MM.1S (cell line): Measurements from ENCODE around the gene GYPE.
"Not testable (repeated sequence)": the region's sequence is repeated elsewhere in the genome, so short reads cannot be mapped to it uniquely, and the experiment has no call there.

Source experiments
- DNase-seq: peaks from one replicate; pipeline ENCODE4 v3.0.0-alpha.2; 2015
- H2AFZ ChIP-seq: fragments of 300-600 bp; sonication (generic); 2 replicates; pipeline ENCODE4 v1.6.0; 2016; ENCODE audit warnings: antibody characterized with exemption, low read length
- H3F3A ChIP-seq: fragments of 300-600 bp; sonication (generic); 2 replicates; pipeline ENCODE4 v1.6.1; 2016; ENCODE audit warnings: mild to moderate bottlenecking, antibody characterized with exemption, low read length, moderate library complexity, mixed read lengths; ENCODE audit not compliant: insufficient read depth
- H3K27ac ChIP-seq: fragments of 300-600 bp; sonication (generic); 2 replicates; pipeline ENCODE4 v1.5.1; 2016; ENCODE audit warnings: mild to moderate bottlenecking, low read length
- H3K27me3 ChIP-seq: fragments of 300-600 bp; sonication (generic); replicated peaks from 2 replicates; pipeline ENCODE4 v1.6.0; 2016; ENCODE audit warnings: low read length; ENCODE audit not compliant: insufficient read depth
- H3K36me3 ChIP-seq: fragments of 300-600 bp; sonication (generic); replicated peaks from 2 replicates; pipeline ENCODE4 v1.6.1; 2016; ENCODE audit warnings: mild to moderate bottlenecking, low read length, mixed read lengths; ENCODE audit not compliant: insufficient read depth
- H3K4me1 ChIP-seq: fragments of 300-600 bp; sonication (generic); 2 replicates; pipeline ENCODE4 v1.6.1; 2016; ENCODE audit warnings: low read length, mixed read lengths
- H3K4me2 ChIP-seq: fragments of 300-600 bp; sonication (generic); 2 replicates; pipeline ENCODE4 v1.6.0; 2016; ENCODE audit warnings: low read depth, low read length
- H3K4me3 ChIP-seq: fragments of 300-600 bp; sonication (generic); 2 replicates; pipeline ENCODE4 v1.5.1; 2016; ENCODE audit warnings: low read length, mixed read lengths
- H3K79me2 ChIP-seq: fragments of 300-600 bp; sonication (generic); 2 replicates; pipeline ENCODE4 v1.6.1; 2016; ENCODE audit warnings: mixed run types, low read length, mixed read lengths
- H3K9ac ChIP-seq: fragments of 300-600 bp; sonication (generic); 2 replicates; pipeline ENCODE4 v1.6.1; 2016; ENCODE audit warnings: low read length, mixed read lengths
- H3K9me2 ChIP-seq: fragments of 300-600 bp; sonication (generic); replicated peaks from 2 replicates; pipeline ENCODE4 v1.6.1; 2016; ENCODE audit warnings: mild to moderate bottlenecking, low read length, mixed read lengths; ENCODE audit not compliant: insufficient read depth
- H3K9me3 ChIP-seq: fragments of 300-600 bp; sonication (generic); replicated peaks from 2 replicates; pipeline ENCODE4 v1.6.1; 2016; ENCODE audit warnings: mild to moderate bottlenecking, low read length, mixed read lengths; ENCODE audit not compliant: insufficient read depth
- H4K20me1 ChIP-seq: fragments of 300-600 bp; sonication (generic); 2 replicates; pipeline ENCODE4 v1.6.1; 2016; ENCODE audit warnings: mild to moderate bottlenecking, low read length, moderate library complexity, mixed read lengths; ENCODE audit not compliant: insufficient read depth
- EZH2 ChIP-seq: fragments of 300-600 bp; sonication (generic); optimal IDR thresholded peaks from 2 replicates; pipeline ENCODE3; 2017; ENCODE audit warnings: low read depth, mild to moderate bottlenecking, antibody characterized with exemption, low read length, mixed read lengths
- EZH2phosphoT487 ChIP-seq: fragments of 300-600 bp; sonication (generic); IDR thresholded peaks from 2 replicates; pipeline ENCODE4 v1.6.1; 2018; ENCODE audit warnings: antibody characterized with exemption, low read length
- TF ChIP-seq, protein P1 (sequence below): fragments of 300-600 bp; sonication (generic); IDR thresholded peaks from 2 replicates; pipeline ENCODE4 v1.5.1; 2016; ENCODE audit warnings: antibody characterized with exemption, low read length, mixed read lengths

The GYPE gene

DNA sequence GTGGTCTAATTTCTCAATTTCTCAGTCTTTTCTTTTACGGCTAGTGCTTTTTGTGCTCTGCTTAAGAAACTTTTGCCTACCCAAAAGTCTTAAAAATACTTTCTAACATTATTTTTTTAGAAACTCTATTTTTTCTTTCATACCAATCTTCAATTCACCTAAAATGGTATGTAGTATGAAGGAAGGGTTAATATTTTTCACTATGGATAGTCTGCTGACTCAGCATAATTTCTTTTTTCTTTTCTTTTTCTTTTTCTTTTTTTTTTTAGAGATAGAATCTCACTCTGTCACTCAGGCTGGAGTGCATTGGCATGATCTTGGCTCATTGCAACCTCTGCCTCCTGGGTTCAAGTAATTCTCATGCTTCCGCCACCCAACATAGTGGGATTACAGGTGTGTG lies 34.2 kb upstream of the GYPE start:
- Histone ChIP-seq H3F3A (no peaks in the 10 kb centered on the region), H3K27ac (no peak overlapping the region)

DNA sequence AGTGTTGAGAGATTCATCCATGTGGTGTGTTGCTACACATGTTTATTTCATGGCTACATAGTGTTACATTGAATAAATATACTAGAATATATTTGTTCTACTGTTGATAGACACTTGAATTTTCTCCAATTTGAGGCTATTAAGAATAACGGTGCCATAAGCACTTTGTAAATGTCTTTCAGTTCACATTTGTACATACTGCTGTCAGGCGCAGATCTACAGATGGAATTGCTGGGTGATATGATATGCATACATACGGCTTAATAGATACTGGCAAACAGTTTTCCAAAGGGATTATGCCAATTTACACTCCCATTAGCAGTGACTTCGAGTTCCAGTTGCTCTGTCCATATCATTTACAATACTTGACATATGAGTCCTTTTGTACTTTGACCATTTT lies 33.5 kb upstream of the GYPE start:
- not testable (repeated sequence) for H3K4me2 ChIP-seq, H3F3A ChIP-seq, DNase-seq, H3K9ac ChIP-seq, H4K20me1 ChIP-seq, H3K27ac ChIP-seq, H3K4me3 ChIP-seq, H3K9me3 ChIP-seq, H3K27me3 ChIP-seq, H3K79me2 ChIP-seq, H3K36me3 ChIP-seq, H2AFZ ChIP-seq, H3K9me2 ChIP-seq, H3K4me1 ChIP-seq

More for the DNA sequence above, 34.2 kb upstream of the GYPE start:
- Histone ChIP-seq H3K4me3 (no peak overlapping the region), H3K4me2 (no peak overlapping the region), H3K36me3 (no peaks in the 10 kb centered on the region), H3K4me1 (no peaks in the 10 kb centered on the region), H3K9ac (no peak overlapping the region), H3K27me3 (no peaks in the 10 kb centered on the region), H3K79me2 (no peaks in the 10 kb centered on the region), H4K20me1 (no peaks in the 10 kb centered on the region), H2AFZ (no peak overlapping the region), H3K9me2 (no peaks in the 10 kb centered on the region), H3K9me3 (no peaks in the 10 kb centered on the region)
- TF ChIP-seq EZH2phosphoT487, result no peak
- TF ChIP-seq, protein P1, sequence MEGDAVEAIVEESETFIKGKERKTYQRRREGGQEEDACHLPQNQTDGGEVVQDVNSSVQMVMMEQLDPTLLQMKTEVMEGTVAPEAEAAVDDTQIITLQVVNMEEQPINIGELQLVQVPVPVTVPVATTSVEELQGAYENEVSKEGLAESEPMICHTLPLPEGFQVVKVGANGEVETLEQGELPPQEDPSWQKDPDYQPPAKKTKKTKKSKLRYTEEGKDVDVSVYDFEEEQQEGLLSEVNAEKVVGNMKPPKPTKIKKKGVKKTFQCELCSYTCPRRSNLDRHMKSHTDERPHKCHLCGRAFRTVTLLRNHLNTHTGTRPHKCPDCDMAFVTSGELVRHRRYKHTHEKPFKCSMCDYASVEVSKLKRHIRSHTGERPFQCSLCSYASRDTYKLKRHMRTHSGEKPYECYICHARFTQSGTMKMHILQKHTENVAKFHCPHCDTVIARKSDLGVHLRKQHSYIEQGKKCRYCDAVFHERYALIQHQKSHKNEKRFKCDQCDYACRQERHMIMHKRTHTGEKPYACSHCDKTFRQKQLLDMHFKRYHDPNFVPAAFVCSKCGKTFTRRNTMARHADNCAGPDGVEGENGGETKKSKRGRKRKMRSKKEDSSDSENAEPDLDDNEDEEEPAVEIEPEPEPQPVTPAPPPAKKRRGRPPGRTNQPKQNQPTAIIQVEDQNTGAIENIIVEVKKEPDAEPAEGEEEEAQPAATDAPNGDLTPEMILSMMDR, result no peak
- no peak for TF ChIP-seq EZH2
- DNase-seq, result no peak

DNA sequence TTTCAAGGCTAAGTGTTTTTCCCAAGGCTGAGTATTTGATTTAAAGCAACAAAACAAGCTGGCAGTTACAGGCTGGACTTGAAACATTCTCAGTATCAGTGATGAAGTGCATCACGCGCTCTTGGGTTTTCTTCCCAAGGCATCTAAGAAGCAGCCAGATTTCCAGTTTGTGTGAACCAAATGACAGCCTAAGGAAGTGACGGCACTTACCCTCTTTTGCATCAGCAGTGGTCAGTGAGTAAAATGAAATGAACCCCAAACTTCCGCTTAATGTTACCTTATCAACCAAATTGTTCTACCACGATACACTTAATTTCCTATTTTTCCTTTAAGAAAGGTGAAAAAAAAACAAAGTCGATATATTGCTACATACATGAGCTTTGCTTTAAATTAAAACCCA lies 15.8 kb upstream of the GYPE start:
- TF ChIP-seq, protein P1, result no peak
- no peak for TF ChIP-seq EZH2
- no peak for TF ChIP-seq EZH2phosphoT487
- no peaks in the 10 kb centered on the region for H4K20me1 ChIP-seq
- H3F3A ChIP-seq, result no peaks in the 10 kb centered on the region
- H3K4me3 ChIP-seq, result no peak overlapping the region
- H3K36me3 ChIP-seq, result no peaks in the 10 kb centered on the region
- DNase-seq, result no peak
- H3K9ac ChIP-seq, result no peak overlapping the region
- no peaks in the 10 kb centered on the region for H3K9me3 ChIP-seq
- no peaks in the 10 kb centered on the region for H3K27me3 ChIP-seq
- H3K4me2 ChIP-seq, result no peak overlapping the region
- no peaks in the 10 kb centered on the region for H3K4me1 ChIP-seq
- H2AFZ ChIP-seq, result no peak overlapping the region
- H3K79me2 ChIP-seq, result no peaks in the 10 kb centered on the region
- H3K9me2 ChIP-seq, result no peaks in the 10 kb centered on the region
- no peak overlapping the region for H3K27ac ChIP-seq

DNA sequence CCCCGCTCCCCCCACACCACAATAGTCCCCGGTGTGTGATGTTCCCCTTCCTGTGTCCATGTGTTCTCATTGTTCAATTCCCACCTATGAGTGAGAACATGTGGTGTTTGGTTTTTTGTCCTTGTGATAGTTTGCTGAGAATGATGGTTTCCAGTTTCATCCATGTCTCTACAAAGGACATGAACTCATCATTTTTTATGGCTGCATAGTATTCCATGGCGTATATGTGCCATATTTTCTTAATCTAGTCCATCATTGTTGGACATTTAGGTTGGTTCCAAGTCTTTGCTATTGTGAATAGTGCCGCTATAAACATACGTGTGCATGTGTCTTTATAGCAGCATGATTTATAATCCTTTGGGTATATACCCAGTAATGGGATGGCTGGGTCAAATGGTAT lies 11.1 kb upstream of the GYPE start:
- H3K4me1 ChIP-seq, H3K4me3 ChIP-seq, H3K9me3 ChIP-seq, H3K4me2 ChIP-seq, H3K27ac ChIP-seq, H2AFZ ChIP-seq, H3K9ac ChIP-seq, H3K79me2 ChIP-seq, H3K27me3 ChIP-seq, H3F3A ChIP-seq, H4K20me1 ChIP-seq, DNase-seq, H3K9me2 ChIP-seq, H3K36me3 ChIP-seq: not testable (repeated sequence)

DNA sequence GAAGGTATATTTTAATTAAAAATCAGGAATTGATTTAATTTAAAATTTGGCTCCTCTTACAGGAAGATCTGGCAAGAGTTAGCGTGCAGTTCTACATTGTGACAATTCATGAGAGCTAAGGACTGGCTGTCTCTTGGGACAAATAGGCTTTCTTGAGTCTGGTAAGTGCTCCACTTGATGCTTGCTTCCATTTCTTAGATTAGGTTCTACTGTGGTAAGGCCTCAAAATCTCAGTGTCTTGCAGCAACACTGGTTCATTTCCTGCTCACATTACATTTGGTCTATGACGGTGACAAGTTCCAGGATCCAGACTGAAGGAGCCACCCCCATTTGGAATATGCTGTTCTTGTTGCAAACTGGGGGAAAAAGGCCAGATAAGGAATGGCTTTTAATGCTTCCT lies 7.1 kb upstream of the GYPE start:
- H3K9me3 ChIP-seq, H2AFZ ChIP-seq, H3K36me3 ChIP-seq, H3K4me2 ChIP-seq, H3K4me3 ChIP-seq, H4K20me1 ChIP-seq, H3K27me3 ChIP-seq, H3K9me2 ChIP-seq, H3K4me1 ChIP-seq, H3K9ac ChIP-seq, H3K79me2 ChIP-seq, H3F3A ChIP-seq, DNase-seq, H3K27ac ChIP-seq: not testable (repeated sequence)

DNA sequence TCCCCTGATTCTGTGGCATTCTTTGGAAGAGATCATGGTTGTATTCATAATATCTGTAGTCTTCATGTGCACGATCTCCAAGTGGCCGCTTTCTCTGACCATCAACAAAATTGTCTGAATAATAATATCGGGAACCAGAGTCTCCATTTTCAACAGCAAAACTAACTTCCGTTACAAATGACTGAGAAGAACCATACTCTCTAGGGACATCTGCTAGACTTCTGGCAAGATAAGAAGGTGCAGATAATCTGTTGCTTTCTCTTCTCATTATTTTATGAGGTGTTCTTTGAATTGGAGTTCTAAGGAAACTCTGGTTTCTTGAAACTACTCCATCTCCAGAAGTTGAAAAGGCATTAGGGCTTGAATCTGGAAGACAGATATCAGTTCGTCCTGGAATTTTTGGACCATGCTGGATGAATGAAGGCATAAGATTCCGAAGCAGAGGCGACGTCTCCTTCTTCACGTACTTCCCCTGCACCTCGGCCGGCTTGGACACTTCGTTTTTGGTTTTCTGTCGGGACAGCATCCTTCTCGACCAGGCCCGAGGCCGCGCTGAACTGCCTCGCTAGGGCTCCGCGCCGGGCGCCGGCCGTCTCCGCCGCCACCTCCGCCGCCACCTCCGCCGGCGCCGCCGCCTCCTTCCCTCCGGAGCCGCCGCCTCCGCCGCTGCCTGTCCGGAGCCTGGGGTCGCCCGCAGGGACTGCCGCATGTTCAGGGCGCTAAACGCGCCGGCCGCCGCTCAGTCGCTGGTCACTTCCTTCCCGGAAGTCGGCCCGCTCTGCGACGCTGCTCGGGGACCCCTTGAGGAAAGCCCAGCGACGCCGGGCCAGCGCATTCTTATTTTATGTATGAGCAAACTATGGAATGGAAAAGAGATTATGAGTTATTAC lies 6.4 kb upstream of the GYPE start:
- not testable (repeated sequence) for H3K9me2 ChIP-seq, H3K4me2 ChIP-seq, H4K20me1 ChIP-seq, H3K36me3 ChIP-seq, H3F3A ChIP-seq, H3K4me1 ChIP-seq, H2AFZ ChIP-seq, H3K27me3 ChIP-seq, H3K4me3 ChIP-seq, H3K9me3 ChIP-seq, H3K79me2 ChIP-seq, DNase-seq, H3K9ac ChIP-seq, H3K27ac ChIP-seq
